Adrenal gland (tissue), 5 donors: ENCODE results near the gene NLRC5.

ENCODE experiments used
- CTCF ChIP-seq, 6 experiments: fragments of 450-650 bp in 4 of 6; fragments of 200-600 bp in 2 of 6; sonication (generic) in 1 of 6; IDR thresholded peaks; 1 replicate in 5 of 6; 2 replicates in 1 of 6; pipeline versions ENCODE4 v1.5.1 to v1.8.0; 2016 to 2021; ENCODE audit warnings: antibody characterized with exemption in 6 of 6, mild to moderate bottlenecking in 2 of 6, moderate library complexity in 1 of 6
- POLR2A ChIP-seq, 2 donors: fragments of 450-650 bp; IDR thresholded peaks; one replicate each; pipeline ENCODE4 v1.6.1; 2017; ENCODE audit warnings: antibody characterized with exemption in 2 of 2, mild to moderate bottlenecking in 2 of 2, moderate library complexity in 1 of 2
- donor health status: DM: no; HTN: no; CAD: no.

GRCh38 chr16:56941092-56941491 lies 48.3 kb upstream of the NLRC5 start:
- TF ChIP-seq CTCF (IDR thresholded peaks at IDR 0.05) (no peak), POLR2A (IDR thresholded peaks at IDR 0.05) (no peak)
